ENCODE measurements around the gene CDKL4.

DNA sequence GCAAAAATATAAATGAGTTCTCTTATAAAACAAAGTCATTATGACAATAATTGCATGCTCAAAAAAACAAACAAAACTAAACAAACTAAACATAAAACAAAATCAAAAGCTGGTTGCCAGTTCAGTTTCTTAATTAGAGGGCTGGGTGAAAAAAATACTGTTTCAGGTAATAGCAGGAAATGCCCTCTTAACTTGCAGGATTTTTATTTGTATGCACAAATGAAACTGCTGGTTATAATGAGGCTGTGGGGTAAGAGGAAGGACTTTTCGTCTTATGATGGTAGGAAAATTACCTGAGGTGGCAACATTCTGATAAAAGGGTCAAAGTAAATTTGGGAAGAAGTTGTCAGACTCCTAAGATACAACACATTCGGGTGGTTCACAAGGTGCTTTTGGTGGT lies 21.5 kb upstream of the CDKL4 start:
- TF ChIP-seq, protein P1, sequence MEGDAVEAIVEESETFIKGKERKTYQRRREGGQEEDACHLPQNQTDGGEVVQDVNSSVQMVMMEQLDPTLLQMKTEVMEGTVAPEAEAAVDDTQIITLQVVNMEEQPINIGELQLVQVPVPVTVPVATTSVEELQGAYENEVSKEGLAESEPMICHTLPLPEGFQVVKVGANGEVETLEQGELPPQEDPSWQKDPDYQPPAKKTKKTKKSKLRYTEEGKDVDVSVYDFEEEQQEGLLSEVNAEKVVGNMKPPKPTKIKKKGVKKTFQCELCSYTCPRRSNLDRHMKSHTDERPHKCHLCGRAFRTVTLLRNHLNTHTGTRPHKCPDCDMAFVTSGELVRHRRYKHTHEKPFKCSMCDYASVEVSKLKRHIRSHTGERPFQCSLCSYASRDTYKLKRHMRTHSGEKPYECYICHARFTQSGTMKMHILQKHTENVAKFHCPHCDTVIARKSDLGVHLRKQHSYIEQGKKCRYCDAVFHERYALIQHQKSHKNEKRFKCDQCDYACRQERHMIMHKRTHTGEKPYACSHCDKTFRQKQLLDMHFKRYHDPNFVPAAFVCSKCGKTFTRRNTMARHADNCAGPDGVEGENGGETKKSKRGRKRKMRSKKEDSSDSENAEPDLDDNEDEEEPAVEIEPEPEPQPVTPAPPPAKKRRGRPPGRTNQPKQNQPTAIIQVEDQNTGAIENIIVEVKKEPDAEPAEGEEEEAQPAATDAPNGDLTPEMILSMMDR (conservative IDR thresholded peaks at IDR 0.05; ENCODE audit: low read depth, low read length): no peak
- no peak for TF ChIP-seq EZH2 (IDR thresholded peaks at IDR 0.05; ENCODE audit: borderline replicate concordance, low read depth, low read length, poor library complexity, severe bottlenecking)

Data from A673 (cell line).